ENCODE data around the gene MYL3.
"Not testable (repeated sequence)": the region's sequence is repeated elsewhere in the genome, so short reads cannot be mapped to it uniquely, and the experiment has no call there.

Gene MYL3

GRCh38 chr3:46825450-46825849 lies 37.8 kb downstream of the MYL3 start:
- Mint-ChIP-seq H3K4me1 (no peaks in the 10 kb centered on the region), H3K9me3 (peaks cover 30% of the 10 kb centered on the region), H3K36me3 (ENCODE audit: low read depth) (peaks cover 20% of the 10 kb centered on the region), H3K4me3 (no peak overlapping the region), H3K27ac (no peak overlapping the region), H3K27me3 (ENCODE audit: low read depth) (peaks cover 6% of the 10 kb centered on the region)
- TF ChIP-seq CTCF (IDR thresholded peaks at IDR 0.05; ENCODE audit: unreplicated experiment in 3 of 3) = no peak

- Mint-ChIP-seq H3K9me3 (peaks cover 30% of the 10 kb centered on the region), H3K4me1 (no peaks in the 10 kb centered on the region), H3K27me3 (ENCODE audit: low read depth) (no peaks in the 10 kb centered on the region), H3K27ac (no peak overlapping the region), H3K36me3 (ENCODE audit: low read depth) (peaks cover 20% of the 10 kb centered on the region), H3K4me3 (no peak overlapping the region)
- no peak for TF ChIP-seq CTCF (IDR thresholded peaks at IDR 0.05; ENCODE audit: unreplicated experiment in 3 of 3)
Measured at GRCh38 chr3:46824211-46824970, 38.9 kb downstream of the MYL3 start.

- Mint-ChIP-seq H3K9me3 (peaks cover 30% of the 10 kb centered on the region), H3K36me3 (ENCODE audit: low read depth) (peaks cover 20% of the 10 kb centered on the region)
- not testable (repeated sequence) for H3K4me3 Mint-ChIP-seq; H3K4me1 Mint-ChIP-seq; H3K27me3 Mint-ChIP-seq (ENCODE audit: low read depth); H3K27ac Mint-ChIP-seq
Measured at GRCh38 chr3:46823314-46823713, 39.9 kb downstream of the MYL3 start.

GRCh38 chr3:46821553-46821952 lies 41.7 kb downstream of the MYL3 start:
- peaks cover 30% of the 10 kb centered on the region for H3K9me3 Mint-ChIP-seq
- no peak for TF ChIP-seq CTCF (IDR thresholded peaks at IDR 0.05; ENCODE audit: unreplicated experiment in 3 of 3)

GRCh38 chr3:46820852-46821251 lies 42.4 kb downstream of the MYL3 start:
- Mint-ChIP-seq H3K27ac (no peak overlapping the region), H3K36me3 (ENCODE audit: low read depth) (peaks cover 20% of the 10 kb centered on the region), H3K27me3 (ENCODE audit: low read depth) (peaks cover 4% of the 10 kb centered on the region), H3K4me1 (no peaks in the 10 kb centered on the region), H3K4me3 (no peak overlapping the region), H3K9me3 (peaks cover 30% of the 10 kb centered on the region)
- no peak for TF ChIP-seq CTCF (IDR thresholded peaks at IDR 0.05; ENCODE audit: unreplicated experiment in 3 of 3)

More at GRCh38 chr3:46821553-46821952, 41.7 kb downstream of the MYL3 start:
- peaks cover 20% of the 10 kb centered on the region for H3K36me3 Mint-ChIP-seq (ENCODE audit: low read depth)
- H3K27ac Mint-ChIP-seq = no peak overlapping the region
- H3K4me3 Mint-ChIP-seq = no peak overlapping the region
- no peaks in the 10 kb centered on the region for H3K27me3 Mint-ChIP-seq (ENCODE audit: low read depth)
- no peaks in the 10 kb centered on the region for H3K4me1 Mint-ChIP-seq

- Mint-ChIP-seq H3K27ac (peak overlapping the region in 2 of 3 experiments; percentile 43 to 46), H3K27me3 (ENCODE audit: low read depth) (peaks cover 24% of the 10 kb centered on the region), H3K4me3 (peak overlapping the region; percentile 77 to 79 (median 78)), H3K36me3 (ENCODE audit: low read depth) (no peaks in the 10 kb centered on the region), H3K9me3 (no peaks in the 10 kb centered on the region), H3K4me1 (peaks cover 7% of the 10 kb centered on the region)
- no peak for TF ChIP-seq CTCF (IDR thresholded peaks at IDR 0.05; ENCODE audit: unreplicated experiment in 3 of 3)
Measured at GRCh38 chr3:46812237-46812791, 50.9 kb downstream of the MYL3 start.
